Fibroblast of mammary gland (primary cell): ENCODE measurements around the gene CUTA.
A peak's percentile ranks its signal among the peaks of the same experiment; 100 is the strongest.

Experiments used
- DNase-seq: peaks from one replicate; pipeline ENCODE4 v3.0.0-alpha.2; 2010; ENCODE audit warnings: low read depth
- H3K4me3 ChIP-seq: 2 replicates; pipeline ENCODE4 v1.5.1; 2011; ENCODE audit warnings: low read depth, mild to moderate bottlenecking, low read length, moderate library complexity; ENCODE audit not compliant: control insufficient read depth
- CTCF ChIP-seq: conservative IDR thresholded peaks from 2 replicates; pipeline ENCODE4 v1.5.1; 2011; ENCODE audit warnings: low read depth, low read length, inconsistent platforms; ENCODE audit not compliant: control insufficient read depth, insufficient read depth

The CUTA gene

GRCh38 chr6:33417128-33417902 lies 592 bp downstream of the CUTA start:
- TF ChIP-seq CTCF = no peak
- H3K4me3 ChIP-seq = peak overlapping the region; percentile 87
- peak; percentile 89 for DNase-seq

- DNase-seq = peak; percentile 28
- H3K4me3 ChIP-seq = peak overlapping the region; percentile 87
- TF ChIP-seq CTCF = no peak
Observed at GRCh38 chr6:33416386-33417127, 1.4 kb downstream of the CUTA start.

GRCh38 chr6:33415831-33416230 lies 2.1 kb downstream of the CUTA start:
- DNase-seq = no peak
- H3K4me3 ChIP-seq = peak overlapping the region; percentile 87
- no peak for TF ChIP-seq CTCF

GRCh38 chr6:33414592-33415271 lies 3.2 kb downstream of the CUTA start:
- peak; percentile 47 for TF ChIP-seq CTCF
- no peak for DNase-seq
- H3K4me3 ChIP-seq = no peak overlapping the region

GRCh38 chr6:33413241-33414120 lies 4.4 kb downstream of the CUTA start:
- H3K4me3 ChIP-seq = no peak overlapping the region
- no peak for DNase-seq
- TF ChIP-seq CTCF = no peak
